ENCODE data around the gene ARMH3. TPM values are rescaled to one million over a fixed set of nuclear protein-coding genes. Genes with fewer than 3 reads are reported as not detected.

Gene ARMH3
- total RNA-seq, 1 donor from 2014 or later = 4.8 TPM

GRCh38 chr10:101902032-101902819, 153.7 kb downstream of the ARMH3 start:
- no peak for DNase-seq (ENCODE audit: low read depth in 2 of 2)

DNA sequence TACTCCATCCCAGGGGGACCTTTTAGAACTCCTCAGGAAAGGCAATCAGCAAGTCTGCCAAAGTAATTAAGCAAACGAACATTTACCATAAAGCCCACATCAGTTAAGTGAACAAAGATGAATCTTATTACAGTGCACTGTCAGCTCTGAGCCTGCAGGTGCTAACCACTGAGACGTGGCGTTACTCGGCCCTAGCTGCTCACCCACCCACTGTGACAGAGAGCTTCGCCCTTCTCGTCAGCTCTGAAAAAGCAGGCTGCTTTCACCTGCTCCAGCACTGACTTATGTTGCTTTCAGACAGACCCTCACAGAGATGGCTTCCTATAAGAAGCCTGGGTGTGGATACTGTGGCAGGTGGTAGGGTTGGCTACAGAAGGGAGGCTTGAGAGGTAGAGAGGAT, 154.6 kb downstream of the ARMH3 start:
- DNase-seq (ENCODE audit: low read depth in 2 of 2) = no peak

DNA sequence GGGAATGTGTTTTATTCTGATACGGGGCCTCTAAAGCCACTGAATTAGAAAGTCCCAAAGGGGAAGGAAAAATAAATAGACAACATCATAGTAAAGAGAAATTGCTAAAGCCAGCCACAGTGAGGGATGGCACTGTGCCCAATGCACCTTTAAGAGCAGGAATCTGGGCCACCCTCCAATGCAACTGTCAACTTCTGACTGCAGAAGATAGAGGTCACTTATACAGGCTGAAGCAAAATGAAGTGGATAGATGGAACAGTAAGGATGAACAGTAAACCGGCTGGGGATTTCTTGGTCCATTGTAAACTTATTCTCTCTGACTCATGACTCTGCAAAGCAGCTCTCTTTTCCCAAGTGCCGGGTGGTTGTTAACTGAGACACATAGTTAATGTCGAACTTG, 158.3 kb downstream of the ARMH3 start:
- peak in 1 of 2 donors; percentile 58 for DNase-seq (ENCODE audit: low read depth in 2 of 2)

- no peak for DNase-seq (ENCODE audit: low read depth in 2 of 2)
Observed at GRCh38 chr10:101896225-101896877, 159.6 kb downstream of the ARMH3 start.

- no peak for DNase-seq (ENCODE audit: low read depth in 2 of 2)
Observed at GRCh38 chr10:101895781-101896180, 160.2 kb downstream of the ARMH3 start.

- no peak for DNase-seq (ENCODE audit: low read depth in 2 of 2)
Observed at GRCh38 chr10:101894742-101895141, 161.2 kb downstream of the ARMH3 start.

GRCh38 chr10:101894266-101894665, 161.7 kb downstream of the ARMH3 start:
- DNase-seq (ENCODE audit: low read depth in 2 of 2) = no peak

DNA sequence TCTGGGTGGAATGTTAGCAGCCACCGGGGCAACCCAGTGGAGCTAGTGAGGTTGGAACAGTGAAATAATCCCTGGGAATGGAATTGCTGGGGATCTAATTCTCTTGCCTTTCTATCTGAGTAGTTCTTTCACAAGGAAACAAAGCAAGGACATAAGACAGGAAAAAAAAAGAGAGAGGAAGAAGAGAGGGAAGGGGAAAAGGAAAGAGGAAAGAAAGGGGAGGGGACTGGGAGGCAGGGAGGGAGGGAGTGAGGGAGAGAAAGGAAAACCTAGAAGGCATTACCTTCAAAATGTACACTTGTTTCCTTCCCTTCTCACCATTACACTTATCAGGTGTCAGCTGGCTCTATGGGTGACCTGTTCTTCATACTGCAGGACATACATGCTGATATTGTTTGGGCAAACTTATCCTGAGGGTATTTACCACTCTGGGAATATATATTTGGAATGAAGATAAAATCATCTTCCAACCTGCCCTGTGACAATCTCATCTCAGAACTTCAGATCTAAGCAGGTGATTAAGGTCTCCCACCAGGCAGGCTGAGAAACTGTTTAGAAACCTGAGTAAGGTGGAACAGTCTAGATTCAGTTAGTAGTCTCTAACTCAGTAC, 162.4 kb downstream of the ARMH3 start:
- DNase-seq (ENCODE audit: low read depth in 2 of 2) = no peak

DNA sequence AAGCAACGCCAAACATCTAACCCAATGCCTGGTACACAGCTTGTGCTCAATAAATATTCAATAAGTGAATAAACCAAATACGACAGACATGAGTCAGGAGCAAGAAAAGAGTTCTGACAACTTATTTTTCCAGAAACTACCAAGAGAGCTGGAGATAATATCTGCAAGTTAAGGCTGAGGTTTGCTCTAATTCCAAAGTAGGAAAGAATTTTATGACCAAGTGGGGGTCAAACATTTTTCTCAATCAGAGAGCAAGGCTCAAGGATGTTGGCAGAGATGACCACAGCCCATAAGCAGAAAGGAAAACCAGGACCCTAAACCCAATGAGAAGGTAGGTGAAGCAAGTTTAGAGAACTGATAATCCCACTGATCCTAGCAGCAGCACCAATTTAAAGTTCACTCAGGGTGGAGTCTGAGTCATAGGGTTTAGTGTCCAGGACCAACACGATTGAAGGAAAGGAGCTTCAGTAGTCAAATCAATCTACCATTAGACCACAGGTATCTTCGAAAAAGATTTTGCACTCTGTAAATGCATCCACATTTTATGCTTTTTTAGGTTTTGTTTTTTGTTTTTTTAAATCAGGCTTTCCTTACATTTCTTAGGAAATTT, 163.1 kb downstream of the ARMH3 start:
- no peak for DNase-seq (ENCODE audit: low read depth in 2 of 2)

DNA sequence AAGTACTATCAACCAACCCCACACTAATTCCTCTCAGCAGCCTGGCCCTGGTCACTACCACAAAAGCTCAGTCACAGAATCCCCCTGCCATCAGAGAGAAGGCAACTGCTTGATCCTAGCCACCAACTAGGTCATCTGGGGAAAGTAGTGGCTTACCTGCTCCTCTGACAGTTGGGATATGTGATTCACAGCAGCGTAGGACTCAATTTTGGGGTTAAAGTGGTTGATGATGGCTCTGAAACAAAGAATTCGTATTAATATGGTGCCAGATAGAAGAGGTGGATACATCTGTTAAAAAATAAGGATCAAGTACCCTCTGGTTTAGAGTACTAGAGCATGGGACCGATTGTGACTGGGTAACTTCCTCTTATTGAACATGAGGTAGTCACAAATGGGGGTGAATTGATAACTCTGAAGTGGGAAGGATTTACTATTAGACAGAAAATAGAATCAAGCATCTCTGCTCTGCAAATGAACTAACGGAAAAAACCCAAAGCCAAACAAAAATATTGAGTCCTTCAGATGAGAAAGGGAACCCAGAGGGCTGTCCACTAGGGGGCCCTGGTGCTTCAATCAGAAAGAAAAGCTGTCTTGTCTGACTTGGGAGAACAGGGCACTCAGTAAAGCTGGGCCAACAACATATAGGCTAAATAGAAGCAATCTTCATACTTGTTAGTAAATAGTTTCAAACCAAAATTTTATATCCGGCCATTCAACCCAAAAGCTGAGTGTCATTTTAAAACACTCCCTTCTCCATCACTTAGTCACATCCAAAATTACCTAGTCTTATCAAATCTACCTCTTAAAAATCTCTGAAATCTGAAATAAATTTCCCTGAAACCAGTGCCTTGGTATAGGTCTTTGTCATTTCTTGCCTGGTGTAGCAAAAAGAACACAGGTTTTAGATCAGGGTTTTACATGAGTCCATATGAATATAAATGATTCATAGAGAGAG, 166.4 kb downstream of the ARMH3 start:
- peak; percentile 77 to 82 for DNase-seq (ENCODE audit: low read depth in 2 of 2)

DNA sequence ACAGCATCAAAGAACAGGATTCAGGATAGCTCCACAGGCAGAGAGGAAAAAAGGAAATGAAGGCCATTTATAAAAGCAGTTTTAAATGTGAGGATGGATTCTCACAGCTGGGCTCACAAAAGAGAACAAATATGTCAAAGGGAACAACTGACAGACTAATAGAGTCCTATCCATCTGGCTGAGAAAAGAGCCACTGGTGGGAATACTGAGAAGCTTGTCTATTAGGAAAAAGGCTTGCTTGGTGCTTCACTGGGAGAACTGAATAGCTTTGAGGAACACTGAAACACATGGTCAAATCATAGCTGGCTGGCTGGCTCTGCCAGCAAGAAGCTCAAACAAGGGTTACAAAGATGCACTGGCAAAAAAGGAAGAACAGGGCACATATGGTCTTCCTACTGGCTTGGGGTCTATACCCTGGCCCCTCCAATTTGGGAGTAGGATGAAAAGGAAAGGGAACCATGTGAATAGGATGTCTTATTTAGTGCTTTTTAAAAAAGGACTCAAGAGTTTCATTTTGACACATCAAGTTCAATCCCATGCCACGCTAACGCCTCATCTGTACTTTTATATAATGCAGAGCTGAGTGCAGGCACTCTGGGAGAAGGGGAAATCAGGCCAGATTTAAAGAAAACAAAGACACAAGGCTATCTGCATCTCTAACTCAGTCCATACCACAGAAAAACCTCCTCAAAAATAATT, 167.6 kb downstream of the ARMH3 start:
- no peak for DNase-seq (ENCODE audit: low read depth in 2 of 2)

DNA sequence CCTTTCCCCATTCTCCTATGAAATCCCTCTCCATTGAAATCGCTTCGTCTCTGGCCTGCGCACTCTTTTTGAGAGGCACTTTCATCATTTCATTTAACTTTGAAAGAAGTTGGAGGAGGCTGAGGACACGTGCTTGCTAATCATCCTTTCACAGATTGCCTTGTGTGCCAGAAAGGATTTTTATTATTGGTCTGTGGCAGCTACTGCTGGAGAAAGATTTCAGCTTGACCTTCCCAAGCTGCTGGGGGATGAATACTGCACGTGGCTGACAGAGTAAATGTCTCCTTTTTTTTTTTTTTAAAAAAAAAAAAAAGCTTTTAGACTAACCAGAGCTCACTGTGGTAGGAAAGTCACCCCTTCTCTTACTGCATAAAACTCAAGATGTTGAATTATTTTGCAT, 168.2 kb downstream of the ARMH3 start:
- no peak for DNase-seq (ENCODE audit: low read depth in 2 of 2)

- no peak for DNase-seq (ENCODE audit: low read depth in 2 of 2)
Observed at GRCh38 chr10:101886521-101887312, 169.3 kb downstream of the ARMH3 start.

DNA sequence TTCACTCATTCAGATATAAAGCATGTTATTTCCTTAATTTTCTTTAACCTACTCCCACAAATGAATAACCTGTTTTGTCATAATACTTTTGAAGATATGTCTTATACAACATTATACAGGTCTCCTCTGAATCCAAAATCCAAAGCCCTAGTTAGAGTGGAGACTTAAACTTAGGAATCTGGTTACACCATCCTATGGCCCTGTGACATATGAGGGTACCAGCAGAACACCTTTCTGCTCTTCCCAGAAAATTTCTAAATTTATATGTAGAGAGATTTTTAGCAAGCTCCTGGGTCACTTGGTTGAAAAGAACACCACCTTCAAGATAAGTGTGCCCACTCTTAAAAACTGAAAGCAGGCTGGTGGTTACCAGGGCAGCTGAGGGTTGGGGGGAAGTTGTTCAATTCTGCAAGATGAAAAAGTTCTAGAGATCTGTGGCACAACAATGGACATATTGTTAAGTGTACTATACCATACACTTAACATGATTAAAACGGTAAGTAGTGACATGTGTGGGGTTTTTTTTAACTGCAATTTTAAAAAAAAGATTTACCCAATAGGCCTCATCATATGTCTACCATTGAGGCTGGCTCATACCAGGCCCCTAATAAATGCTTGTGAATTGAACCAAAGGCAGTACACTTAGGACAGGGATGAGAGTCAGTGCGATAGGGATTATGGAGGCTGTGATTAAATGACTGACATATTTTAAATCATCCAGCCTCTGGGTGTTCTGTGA, 174.8 kb downstream of the ARMH3 start:
- DNase-seq (ENCODE audit: low read depth in 2 of 2) = no peak

DNA sequence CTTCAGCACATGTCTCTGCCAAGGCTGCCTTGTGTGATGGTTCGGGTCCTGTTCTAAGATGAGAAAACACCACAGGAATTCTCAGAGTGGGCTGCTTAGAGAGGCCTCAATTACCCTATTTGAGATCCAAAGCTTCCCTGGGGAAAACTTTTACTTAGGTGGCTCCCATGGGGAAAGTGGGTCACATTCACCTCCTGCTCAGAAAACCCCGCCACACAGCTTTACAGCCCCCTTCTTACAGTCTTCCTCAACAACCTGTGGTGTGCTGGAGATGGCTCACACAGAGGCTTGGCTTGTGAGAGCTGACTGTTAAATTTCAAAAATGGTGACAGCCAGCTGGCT, 175.8 kb downstream of the ARMH3 start:
- DNase-seq (ENCODE audit: low read depth in 2 of 2) = no peak

DNA sequence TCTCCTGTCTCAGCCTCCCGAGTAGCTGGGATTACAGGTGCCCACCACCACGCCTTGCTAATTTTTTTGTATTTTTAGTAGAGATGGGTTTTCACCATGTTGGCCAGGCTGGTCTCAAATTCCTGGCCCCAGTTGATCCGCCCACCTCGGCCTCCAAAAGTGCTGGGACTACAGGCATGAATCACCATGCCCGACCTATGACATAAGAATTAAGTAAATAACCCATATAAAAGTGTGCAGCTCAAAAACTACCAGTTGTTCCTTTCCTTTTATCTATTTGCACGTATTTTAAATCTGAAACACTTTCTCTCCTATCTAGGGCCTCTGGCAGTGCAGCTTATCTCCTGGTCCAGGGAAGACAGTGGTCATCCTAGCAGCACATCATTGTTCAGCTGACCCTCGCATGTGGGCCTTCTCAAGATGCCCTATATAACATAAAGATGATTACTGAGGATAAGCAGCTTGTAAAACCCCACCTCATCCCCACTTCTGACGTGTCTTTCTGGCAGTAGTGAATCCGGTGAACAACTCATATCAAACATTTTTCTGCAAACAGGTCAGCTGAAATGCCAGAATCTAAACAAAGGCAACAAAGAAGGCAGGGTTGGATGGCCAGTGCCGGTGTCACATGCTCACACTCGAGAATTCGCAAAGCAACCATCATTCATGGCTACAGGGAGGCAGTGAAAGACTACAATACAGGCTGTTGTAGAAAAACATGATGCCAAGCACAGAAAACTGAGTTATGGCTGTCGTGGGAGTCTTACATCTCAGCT, 176.3 kb downstream of the ARMH3 start:
- DNase-seq (ENCODE audit: low read depth in 2 of 2) = no peak

- no peak for DNase-seq (ENCODE audit: low read depth in 2 of 2)
Observed at GRCh38 chr10:101878869-101879268, 177.1 kb downstream of the ARMH3 start.

GRCh38 chr10:101875068-101875688, 180.8 kb downstream of the ARMH3 start:
- DNase-seq (ENCODE audit: low read depth in 2 of 2) = no peak
